Nephron (organoid): ENCODE data around the gene NFKBIB.

Experiments used
- H3K27ac Mint-ChIP-seq, 3 experiments: 2 replicates each; pipeline ENCODE4 v1.8.0; 2020; ENCODE audit warnings: mixed read lengths in 3 of 3, mild to moderate bottlenecking in 2 of 3, moderate library complexity in 1 of 3
- H3K27me3 Mint-ChIP-seq: 2 replicates; pipeline ENCODE4 v1.8.0; 2021; ENCODE audit warnings: low read depth, mild to moderate bottlenecking, moderate library complexity, mixed read lengths
- H3K36me3 Mint-ChIP-seq: 2 replicates; pipeline ENCODE4 v1.8.0; 2020; ENCODE audit warnings: low read depth, mixed read lengths
- H3K4me1 Mint-ChIP-seq: 2 replicates; pipeline ENCODE4 v1.8.0; 2020; ENCODE audit warnings: mixed read lengths
- H3K4me3 Mint-ChIP-seq, 3 experiments: 2 replicates each; pipeline ENCODE4 v1.8.0; 2020; ENCODE audit warnings: mild to moderate bottlenecking in 3 of 3, mixed read lengths in 3 of 3, moderate library complexity in 2 of 3
- H3K9me3 Mint-ChIP-seq: 2 replicates; pipeline ENCODE4 v1.8.0; 2020; ENCODE audit warnings: mixed read lengths
- CTCF ChIP-seq, 3 experiments: fragments of 200-600 bp; sonication (generic); IDR thresholded peaks; one replicate each; pipeline ENCODE4 v1.5.0; 2021; ENCODE audit warnings: antibody characterized with exemption in 3 of 3; ENCODE audit not compliant: unreplicated experiment in 3 of 3

NFKBIB gene

GRCh38 chr19:38891771-38892170 lies 8.0 kb upstream of the NFKBIB start:
- no peaks in the 10 kb centered on the region for H3K9me3 Mint-ChIP-seq
- TF ChIP-seq CTCF (IDR thresholded peaks at IDR 0.05; ENCODE audit: unreplicated experiment in 3 of 3) = no peak
- H3K4me1 Mint-ChIP-seq = peaks cover 17% of the 10 kb centered on the region
- H3K27me3 Mint-ChIP-seq = no peaks in the 10 kb centered on the region
- peak overlapping the region in 1 of 3 experiments; percentile 26 for H3K4me3 Mint-ChIP-seq
- H3K36me3 Mint-ChIP-seq = peaks cover 4% of the 10 kb centered on the region
- H3K27ac Mint-ChIP-seq = peak overlapping the region; percentile 56 to 82 (median 70)

GRCh38 chr19:38892841-38893240 lies 6.9 kb upstream of the NFKBIB start:
- no peaks in the 10 kb centered on the region for H3K27me3 Mint-ChIP-seq
- peak overlapping the region in 1 of 3 experiments; percentile 46 for H3K4me3 Mint-ChIP-seq
- no peak for TF ChIP-seq CTCF (IDR thresholded peaks at IDR 0.05; ENCODE audit: unreplicated experiment in 3 of 3)
- H3K27ac Mint-ChIP-seq = peak overlapping the region; percentile 40 to 66 (median 60)
- H3K4me1 Mint-ChIP-seq = peaks cover 28% of the 10 kb centered on the region
- peaks cover 4% of the 10 kb centered on the region for H3K36me3 Mint-ChIP-seq
- H3K9me3 Mint-ChIP-seq = no peaks in the 10 kb centered on the region

- Mint-ChIP-seq H3K27ac (peak overlapping the region in 2 of 3 experiments; percentile 40 to 60), H3K4me1 (peaks cover 29% of the 10 kb centered on the region), H3K36me3 (peaks cover 4% of the 10 kb centered on the region), H3K4me3 (no peak overlapping the region), H3K9me3 (no peaks in the 10 kb centered on the region), H3K27me3 (no peaks in the 10 kb centered on the region)
- no peak for TF ChIP-seq CTCF (IDR thresholded peaks at IDR 0.05; ENCODE audit: unreplicated experiment in 3 of 3)
These were observed 6.4 kb upstream of the NFKBIB start for GRCh38 chr19:38893341-38893771.

GRCh38 chr19:38894968-38895367 lies 4.8 kb upstream of the NFKBIB start:
- no peaks in the 10 kb centered on the region for H3K27me3 Mint-ChIP-seq
- peaks cover 29% of the 10 kb centered on the region for H3K4me1 Mint-ChIP-seq
- H3K36me3 Mint-ChIP-seq = no peaks in the 10 kb centered on the region
- peak overlapping the region in 2 of 3 experiments; percentile 21 to 40 for H3K27ac Mint-ChIP-seq
- TF ChIP-seq CTCF (IDR thresholded peaks at IDR 0.05; ENCODE audit: unreplicated experiment in 3 of 3) = no peak
- no peaks in the 10 kb centered on the region for H3K9me3 Mint-ChIP-seq
- peak overlapping the region in 1 of 3 experiments; percentile 32 for H3K4me3 Mint-ChIP-seq

GRCh38 chr19:38898788-38899446 lies 852 bp upstream of the NFKBIB start:
- Mint-ChIP-seq H3K27ac (peak overlapping the region; percentile 53 to 66 (median 63)), H3K4me3 (peak overlapping the region; percentile 95 to 98 (median 96)), H3K36me3 (peaks cover 7% of the 10 kb centered on the region), H3K4me1 (peaks cover 23% of the 10 kb centered on the region), H3K27me3 (no peaks in the 10 kb centered on the region), H3K9me3 (peaks cover 3% of the 10 kb centered on the region)
- TF ChIP-seq CTCF (IDR thresholded peaks at IDR 0.05; ENCODE audit: unreplicated experiment in 3 of 3) = no peak

- Mint-ChIP-seq H3K4me1 (peaks cover 18% of the 10 kb centered on the region), H3K4me3 (peak overlapping the region; percentile 90 to 96 (median 94)), H3K27me3 (no peaks in the 10 kb centered on the region), H3K27ac (peak overlapping the region; percentile 10 to 70 (median 66)), H3K9me3 (peaks cover 6% of the 10 kb centered on the region), H3K36me3 (peaks cover 14% of the 10 kb centered on the region)
- TF ChIP-seq CTCF (IDR thresholded peaks at IDR 0.05; ENCODE audit: unreplicated experiment in 3 of 3) = no peak
These were observed 447 bp downstream of the NFKBIB start for GRCh38 chr19:38900202-38900629.
